Umbilical cord (tissue), 2 donors: ENCODE measurements around the gene HIVEP1. TPM values are rescaled to one million over a fixed set of nuclear protein-coding genes. Genes with fewer than 3 reads are reported as not detected.

ENCODE experiments used
- DNase-seq: peaks from one replicate; pipeline ENCODE4 v3.0.0-alpha.2; 2015; ENCODE audit warnings: low spot score
- total RNA-seq: library from RNA; depleted of rRNA; stranded (reverse); fragments of >200 nt; gene quantifications from one replicate; pipeline ENCODE4 v1.2.3, GENCODE V29; 2014; ENCODE audit warnings: low replicate concordance; ENCODE audit not compliant: insufficient read depth

HIVEP1 gene
- 36.4 TPM for total RNA-seq

DNA sequence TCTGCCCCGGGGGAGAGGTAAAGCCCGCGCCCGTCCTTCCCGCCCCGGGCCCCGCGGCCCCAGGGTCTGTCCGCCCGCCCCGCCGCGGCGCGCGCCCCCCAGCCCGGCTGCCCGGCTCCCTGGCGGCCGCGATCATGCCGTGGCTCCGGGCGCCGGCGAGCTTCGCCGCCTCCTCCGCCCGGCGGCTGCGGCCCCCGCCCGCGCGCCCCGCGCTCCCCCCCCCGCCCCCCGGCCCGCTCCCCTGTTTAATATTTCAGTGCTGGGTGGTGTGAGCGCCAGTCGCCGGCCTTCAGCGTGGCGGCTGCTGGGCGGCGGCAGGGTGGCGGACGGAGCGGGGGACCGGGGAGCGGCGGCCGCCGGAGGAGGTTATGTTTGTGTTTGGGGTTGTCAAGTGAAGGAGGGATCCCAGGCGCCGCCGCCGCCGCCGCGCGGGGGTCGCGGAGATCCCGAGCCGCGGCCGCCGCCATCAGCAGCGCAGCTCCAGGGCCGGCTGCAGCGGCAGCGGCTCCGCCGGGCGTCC, at the start of gene HIVEP1:
HIVEP1 (plus strand) TSS at position 275 of the 520 bp plus-strand sequence. CDS start 3,317 bp downstream, outside the sequence.
- DNase-seq, result peak; percentile 26

GRCh38 chr6:11963756-11964500, 48.2 kb upstream of the HIVEP1 start:
- DNase-seq, result no peak

- no peak for DNase-seq
Measured at GRCh38 chr6:11964729-11965335, 47.3 kb upstream of the HIVEP1 start.

- DNase-seq, result no peak
Measured at GRCh38 chr6:11965499-11965898, 46.6 kb upstream of the HIVEP1 start.

DNA sequence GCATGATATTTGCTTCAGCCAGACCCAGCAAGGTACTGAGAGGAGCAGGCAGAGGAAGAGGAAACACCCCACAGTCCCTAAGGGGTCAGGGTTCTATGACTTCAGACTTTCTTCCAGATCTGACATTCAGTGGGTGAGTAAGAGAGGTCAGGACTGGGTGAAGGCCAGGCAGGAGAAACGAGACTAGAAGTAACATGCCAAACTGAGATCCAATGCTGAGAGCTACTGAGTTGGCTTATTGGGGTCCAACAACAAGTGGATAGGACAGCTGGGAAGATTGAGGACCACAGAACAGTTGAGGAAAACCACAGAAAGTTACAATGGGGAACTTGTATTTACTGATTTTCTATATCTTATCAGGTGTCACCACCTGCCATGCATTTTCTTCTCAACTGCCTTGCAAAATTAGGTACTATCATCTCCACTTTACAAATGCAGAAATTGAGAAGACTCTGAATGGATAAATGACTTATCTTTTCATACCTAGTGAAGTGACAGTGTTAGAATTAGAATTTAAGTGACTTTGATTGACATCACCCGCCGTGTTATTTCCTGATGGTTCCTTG, 43.8 kb upstream of the HIVEP1 start:
- no peak for DNase-seq

DNA sequence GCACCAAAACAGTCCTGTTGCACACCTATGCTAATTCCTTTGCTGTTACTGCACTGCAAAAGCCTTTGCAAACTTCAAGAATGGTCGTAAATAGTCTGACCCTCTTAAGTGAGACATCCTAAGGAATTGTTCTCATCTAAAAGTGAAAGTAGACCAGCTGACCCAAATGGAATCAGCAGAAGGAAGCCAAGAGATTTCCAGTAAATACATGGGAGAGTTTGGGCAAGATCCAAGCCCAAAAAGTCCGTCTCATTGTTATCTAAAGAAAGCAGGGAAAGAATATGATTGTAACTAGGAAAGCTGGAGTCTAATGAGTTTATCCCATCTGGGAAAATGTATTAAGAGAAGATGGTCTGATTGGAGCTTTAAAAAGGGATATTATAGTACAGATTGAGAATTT, 43.0 kb upstream of the HIVEP1 start:
- peak; percentile 59 for DNase-seq

- no peak for DNase-seq
Measured at GRCh38 chr6:11970114-11970513, 42.0 kb upstream of the HIVEP1 start.

DNA sequence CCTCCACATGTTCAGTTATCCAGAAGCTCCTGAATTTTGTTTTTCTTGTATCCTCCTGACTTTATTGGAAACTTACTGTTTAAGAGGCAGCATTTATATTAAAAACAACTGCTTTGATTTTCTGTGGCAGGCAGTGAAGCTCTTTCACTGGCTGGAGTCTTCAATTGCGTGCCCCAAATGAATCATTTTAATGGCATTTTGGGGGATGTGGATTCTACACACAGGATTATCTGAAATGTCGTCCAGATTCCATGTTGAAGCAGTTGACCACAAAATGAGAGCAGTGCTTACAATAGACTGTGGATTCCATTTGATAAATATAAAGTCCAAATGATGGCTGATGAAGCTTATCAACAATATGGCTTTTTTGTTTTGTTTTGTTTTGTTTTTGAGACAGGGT, 41.0 kb upstream of the HIVEP1 start:
- DNase-seq, result peak; percentile 43

DNA sequence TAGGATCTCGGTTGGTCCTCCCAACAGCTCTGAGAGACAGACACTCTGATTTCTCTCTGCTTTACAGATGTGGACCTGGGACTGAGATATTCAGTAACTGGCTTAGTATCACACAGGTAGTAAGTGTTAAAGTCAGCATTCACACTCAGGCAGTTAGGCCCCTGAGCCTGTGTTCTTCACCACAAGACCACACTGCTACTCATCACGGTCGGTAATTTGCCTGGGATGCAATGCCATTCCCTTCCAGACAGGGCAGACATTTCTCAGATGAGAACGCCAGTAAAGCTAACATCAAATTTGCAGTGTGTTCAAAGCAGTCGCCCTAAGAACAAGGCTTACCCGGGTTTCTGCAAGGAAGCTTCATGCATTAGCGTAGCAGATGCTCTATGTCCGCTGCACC, 39.8 kb upstream of the HIVEP1 start:
- no peak for DNase-seq

DNA sequence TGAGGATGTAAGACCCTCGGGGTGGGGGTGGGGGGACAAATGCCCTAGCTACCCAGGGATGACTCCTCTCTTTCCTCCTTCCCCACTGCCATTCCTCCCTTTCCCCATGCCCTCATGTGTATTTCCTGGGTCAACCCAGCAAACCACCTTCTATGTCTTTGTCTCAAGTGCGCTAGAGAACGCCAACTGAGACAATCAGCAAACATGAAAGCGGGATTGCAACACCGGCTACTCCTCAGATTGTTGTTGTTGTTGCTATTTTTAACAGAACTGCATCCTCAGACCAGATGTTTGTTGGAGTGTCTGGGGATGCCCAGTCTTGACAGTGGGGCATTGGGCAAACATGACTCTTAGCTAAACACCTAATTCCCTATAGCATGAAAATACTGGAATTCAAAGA, 39.3 kb upstream of the HIVEP1 start:
- DNase-seq, result no peak

DNA sequence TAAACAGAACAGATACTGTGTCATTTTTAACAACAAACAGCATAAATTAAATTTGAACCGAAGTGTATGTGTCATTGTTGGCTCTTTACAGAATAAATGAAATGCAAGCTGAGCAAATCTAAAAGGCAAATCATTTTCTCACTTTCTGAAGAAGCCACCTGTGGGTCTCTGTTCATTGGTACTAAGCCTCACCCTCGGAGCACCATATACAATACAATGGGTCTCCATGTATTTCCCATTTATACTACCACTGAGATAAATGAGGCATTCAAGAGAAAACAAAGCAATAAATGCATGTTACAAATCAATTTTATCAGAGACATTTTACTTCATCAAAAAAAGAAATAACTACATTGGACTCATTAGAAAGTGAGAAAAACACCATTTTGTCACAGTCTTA, 38.9 kb upstream of the HIVEP1 start:
- no peak for DNase-seq

DNA sequence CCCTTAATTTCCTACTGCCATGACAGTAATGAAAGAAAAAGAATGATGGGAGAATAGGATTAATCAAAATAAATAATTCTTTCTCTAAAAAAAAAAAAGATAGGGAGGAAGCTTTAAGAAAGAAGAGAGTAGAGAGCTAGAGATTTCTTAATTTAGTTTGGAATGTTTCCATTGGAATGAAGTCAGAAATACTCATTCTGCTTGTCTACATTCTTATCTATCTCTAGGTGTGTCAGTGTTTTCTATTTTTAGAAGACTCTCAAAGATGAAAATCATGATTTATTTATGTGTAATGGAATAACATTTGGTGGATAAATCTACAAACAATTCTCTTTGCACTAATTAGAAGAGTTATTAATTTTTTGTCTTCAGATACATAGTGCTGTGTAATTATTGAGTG, 38.0 kb upstream of the HIVEP1 start:
- DNase-seq, result peak; percentile 48

DNA sequence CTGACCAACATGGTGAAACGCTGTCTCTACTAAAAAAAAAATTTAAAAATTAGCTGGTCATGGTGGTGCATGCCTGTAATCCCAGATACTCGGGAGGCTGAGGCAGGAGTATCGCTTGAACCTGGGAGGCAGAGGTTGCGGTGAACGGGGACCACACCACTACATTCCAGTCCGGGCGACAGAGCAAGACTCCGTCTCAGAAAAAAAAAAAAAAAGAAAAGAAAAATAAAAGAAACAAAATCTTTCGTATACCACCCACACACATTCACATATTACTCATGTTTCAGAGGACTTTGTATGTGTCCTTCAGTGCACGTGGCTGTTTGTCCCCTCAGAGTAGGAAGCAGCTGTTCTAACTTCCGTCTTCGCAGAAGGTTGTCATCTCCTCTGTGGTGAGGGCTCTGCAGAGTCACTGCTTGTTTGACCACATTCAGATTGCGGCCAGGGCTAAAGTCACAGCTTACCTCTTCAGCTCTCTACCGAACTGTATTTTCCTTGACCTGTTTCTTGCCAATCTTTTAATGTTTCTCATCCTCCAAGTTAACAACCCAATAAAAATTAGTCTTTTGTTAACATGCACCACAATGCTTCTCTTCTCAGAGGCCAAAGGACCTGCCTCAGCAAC, 36.6 kb upstream of the HIVEP1 start:
- DNase-seq, result no peak

GRCh38 chr6:11976489-11976888, 35.6 kb upstream of the HIVEP1 start:
- DNase-seq, result no peak

DNA sequence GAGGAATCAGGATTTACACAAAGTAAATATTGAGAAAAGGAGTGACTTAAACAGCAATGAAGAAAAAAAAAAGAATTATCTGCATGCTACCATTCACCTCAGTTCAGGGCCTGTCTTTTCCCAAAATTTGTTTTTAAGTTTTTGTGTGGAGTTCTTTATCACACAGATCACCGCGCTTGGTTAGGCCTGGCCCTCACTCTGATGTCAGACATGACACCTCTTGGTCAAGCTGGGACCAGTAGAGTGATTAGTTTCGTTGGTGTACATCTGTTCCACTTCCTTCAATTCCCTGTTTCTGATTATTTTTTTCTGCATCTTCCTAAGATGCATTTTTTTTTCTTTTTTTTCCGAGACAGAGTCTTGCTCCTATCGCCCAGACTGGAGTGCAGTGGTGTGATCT, 34.9 kb upstream of the HIVEP1 start:
- no peak for DNase-seq

GRCh38 chr6:11977738-11978137, 34.4 kb upstream of the HIVEP1 start:
- DNase-seq, result no peak

GRCh38 chr6:11978169-11978987, 33.7 kb upstream of the HIVEP1 start:
- peak; percentile 30 for DNase-seq

DNA sequence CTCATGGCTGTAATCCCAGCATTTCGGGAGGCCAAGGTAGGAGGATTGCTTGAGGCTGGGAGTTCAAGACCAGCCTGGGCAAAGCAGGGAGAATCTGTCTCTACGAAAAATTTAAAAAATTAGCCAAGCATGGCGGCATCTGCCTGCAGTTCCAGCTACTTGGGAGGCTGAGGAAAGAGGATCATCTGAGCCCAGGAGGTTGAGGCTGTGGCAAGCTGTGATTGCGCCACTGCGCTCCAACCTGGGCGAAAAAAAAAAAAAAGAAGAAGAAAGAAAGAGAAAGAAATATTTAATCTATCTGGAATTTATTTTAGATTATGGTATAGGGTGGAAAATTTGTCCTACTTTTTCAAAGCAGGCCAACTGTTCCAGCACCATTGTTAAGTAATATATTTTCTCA, 32.2 kb upstream of the HIVEP1 start:
- DNase-seq, result no peak

GRCh38 chr6:11983306-11983705, 28.8 kb upstream of the HIVEP1 start:
- no peak for DNase-seq

DNA sequence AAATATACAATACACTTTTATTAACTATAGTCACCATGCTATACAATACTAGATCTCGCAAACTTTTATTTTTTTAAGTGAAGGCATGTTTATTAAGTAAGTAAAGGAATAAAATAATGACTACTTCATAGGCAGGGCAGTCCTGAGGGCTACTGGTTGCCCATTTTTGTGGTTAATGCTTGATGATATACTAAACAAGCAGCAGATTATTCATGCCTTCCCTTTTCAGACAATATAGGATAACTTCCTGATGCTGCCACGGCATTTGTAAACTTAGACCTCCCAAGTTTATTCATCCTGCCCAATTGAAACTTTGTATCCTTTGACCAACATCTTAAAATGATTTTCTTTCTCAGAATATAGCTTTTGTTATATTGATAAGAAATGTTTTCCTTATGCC, 24.7 kb upstream of the HIVEP1 start:
- no peak for DNase-seq

GRCh38 chr6:11989386-11989785, 22.7 kb upstream of the HIVEP1 start:
- no peak for DNase-seq
